Loucy (cell line): ENCODE data around the gene CLN5.
A peak's percentile ranks its signal among the peaks of the same experiment; 100 is the strongest.

Experiments
- H2AFZ ChIP-seq: fragments of 200-600 bp; sonication (generic); 2 replicates; pipeline ENCODE4 v1.6.0; 2016; ENCODE audit warnings: antibody characterized with exemption, mild to moderate bottlenecking, low read length, moderate library complexity
- H3F3A ChIP-seq: fragments of 200-600 bp; 2 replicates; pipeline ENCODE4 v1.6.0; 2016; ENCODE audit warnings: antibody characterized with exemption, low read depth, mild to moderate bottlenecking
- H3K27me3 ChIP-seq: fragments of 200-600 bp; sonication (generic); 2 replicates; pipeline ENCODE4 v1.6.1; 2014; ENCODE audit warnings: low read length, mild to moderate bottlenecking; ENCODE audit not compliant: insufficient read depth, poor library complexity, severe bottlenecking
- H3K36me3 ChIP-seq: fragments of 200-600 bp; sonication (generic); 2 replicates; pipeline ENCODE4 v1.6.1; 2016; ENCODE audit warnings: low read length; ENCODE audit not compliant: insufficient read depth
- H3K4me1 ChIP-seq: fragments of 200-600 bp; sonication (generic); 2 replicates; pipeline ENCODE4 v1.5.1; 2014; ENCODE audit warnings: low read length, mild to moderate bottlenecking; ENCODE audit not compliant: insufficient read depth, poor library complexity, severe bottlenecking
- H3K4me2 ChIP-seq: fragments of 200-600 bp; sonication (generic); 2 replicates; pipeline ENCODE4 v1.6.0; 2014; ENCODE audit warnings: antibody characterized with exemption, low read length, low read depth, mild to moderate bottlenecking; ENCODE audit not compliant: poor library complexity, severe bottlenecking
- H3K4me3 ChIP-seq: fragments of 200-600 bp; sonication (generic); 2 replicates; pipeline ENCODE4 v1.5.1; 2014; ENCODE audit warnings: low read length, mild to moderate bottlenecking, mixed read lengths; ENCODE audit not compliant: poor library complexity, severe bottlenecking
- H3K79me2 ChIP-seq: fragments of 200-600 bp; sonication (generic); 2 replicates; pipeline ENCODE4 v1.6.1; 2014; ENCODE audit warnings: low read length; ENCODE audit not compliant: insufficient read depth
- H3K9ac ChIP-seq: fragments of 200-600 bp; sonication (generic); 2 replicates; pipeline ENCODE4 v1.6.0; 2014; ENCODE audit warnings: mild to moderate bottlenecking, low read depth, low read length, moderate library complexity; ENCODE audit not compliant: poor library complexity, severe bottlenecking
- H3K9me2 ChIP-seq: fragments of 200-600 bp; sonication (generic); replicated peaks from 2 replicates; pipeline ENCODE4 v1.6.1; 2016; ENCODE audit warnings: low read depth, low read length, mixed read lengths
- H3K9me3 ChIP-seq: fragments of 200-600 bp; sonication (generic); 2 replicates; pipeline ENCODE4 v1.6.1; 2014; ENCODE audit warnings: mild to moderate bottlenecking, antibody characterized with exemption, low read length, low read depth; ENCODE audit not compliant: insufficient read depth
- H4K20me1 ChIP-seq: fragments of 200-600 bp; sonication (generic); 2 replicates; pipeline ENCODE4 v1.6.0; 2014; ENCODE audit warnings: antibody characterized with exemption, low read length, mild to moderate bottlenecking; ENCODE audit not compliant: insufficient read depth, poor library complexity, severe bottlenecking
- CTCF ChIP-seq: fragments of 200-600 bp; sonication (generic); conservative IDR thresholded peaks from 2 replicates; pipeline ENCODE4 v1.5.1; 2014; ENCODE audit warnings: mild to moderate bottlenecking, antibody characterized with exemption, low read length
- EZH2phosphoT487 ChIP-seq: fragments of 200-600 bp; IDR thresholded peaks from 2 replicates; pipeline ENCODE4 v1.6.1; 2018; ENCODE audit warnings: antibody characterized with exemption, mild to moderate bottlenecking, moderate library complexity, borderline replicate concordance

Gene CLN5

GRCh38 chr13:76983676-76984075 is 8.2 kb upstream of the CLN5 start:
- Histone ChIP-seq H3K4me2 (no peak overlapping the region), H3K4me1 (no peaks in the 10 kb centered on the region), H3K36me3 (no peaks in the 10 kb centered on the region), H2AFZ (no peak overlapping the region), H3F3A (no peaks in the 10 kb centered on the region), H3K9ac (no peak overlapping the region), H3K4me3 (no peak overlapping the region), H3K9me2 (no peaks in the 10 kb centered on the region), H3K79me2 (no peaks in the 10 kb centered on the region), H4K20me1 (no peaks in the 10 kb centered on the region), H3K9me3 (no peaks in the 10 kb centered on the region), H3K27me3 (peaks cover 26% of the 10 kb centered on the region)
- TF ChIP-seq EZH2phosphoT487 (no peak), CTCF (no peak)

DNA sequence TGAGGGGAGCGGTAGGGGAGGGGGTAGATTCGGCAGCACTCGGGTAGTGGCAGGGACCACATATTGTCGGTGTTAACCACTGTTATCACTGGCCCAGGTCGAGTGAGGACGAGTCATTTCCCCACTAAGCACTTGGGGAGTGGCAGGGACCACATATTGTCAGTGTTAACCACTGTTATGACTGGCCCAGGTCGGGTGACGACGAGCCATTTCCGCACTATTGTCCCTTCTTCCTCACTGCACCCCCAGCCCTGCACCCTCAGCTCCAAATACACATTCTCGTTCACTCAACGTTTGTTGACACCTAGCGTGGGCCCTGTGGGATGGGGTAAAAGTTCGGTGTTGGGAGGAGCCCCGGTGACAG is 467 bp upstream of the CLN5 start:
- H3K27me3 ChIP-seq = no peaks in the 10 kb centered on the region
- peak overlapping the region; percentile 97 for H3K4me3 ChIP-seq
- peaks cover 14% of the 10 kb centered on the region; the same call in 1 of the 2 replicates for H3K79me2 ChIP-seq
- TF ChIP-seq CTCF (no peak), EZH2phosphoT487 (no peak)
- H3K4me1 ChIP-seq = peaks cover 24% of the 10 kb centered on the region
- H3F3A ChIP-seq = no peaks in the 10 kb centered on the region
- H4K20me1 ChIP-seq = peaks cover 3% of the 10 kb centered on the region
- peak overlapping the region; percentile 88 for H3K9ac ChIP-seq
- peak overlapping the region; percentile 96 for H3K4me2 ChIP-seq
- peak overlapping the region; percentile 99 for H2AFZ ChIP-seq
- H3K36me3 ChIP-seq = no peaks in the 10 kb centered on the region
- H3K9me3 ChIP-seq = no peaks in the 10 kb centered on the region
- no peaks in the 10 kb centered on the region for H3K9me2 ChIP-seq

- Histone ChIP-seq H3K4me1 (peaks cover 24% of the 10 kb centered on the region), H3K79me2 (peaks cover 14% of the 10 kb centered on the region; the same call in 1 of the 2 replicates), H3K9me3 (no peaks in the 10 kb centered on the region), H3K4me3 (peak overlapping the region; percentile 97), H4K20me1 (peaks cover 4% of the 10 kb centered on the region), H3K9me2 (no peaks in the 10 kb centered on the region), H2AFZ (peak overlapping the region; percentile 99), H3K27me3 (no peaks in the 10 kb centered on the region), H3K9ac (peak overlapping the region; percentile 88), H3K36me3 (no peaks in the 10 kb centered on the region), H3F3A (no peaks in the 10 kb centered on the region), H3K4me2 (peak overlapping the region; percentile 96)
- no peak for TF ChIP-seq EZH2phosphoT487
- no peak for TF ChIP-seq CTCF
Observed at GRCh38 chr13:76992548-76993001, 694 bp downstream of the CLN5 start.
